Measurements from ENCODE around the gene SHISA7.
A peak's percentile ranks its signal among the peaks of the same experiment; 100 is the strongest.

Gene SHISA7

GRCh38 chr19:55481148-55481793, 38.2 kb upstream of the SHISA7 start:
- no peak for TF ChIP-seq CTCF (conservative IDR thresholded peaks at IDR 0.05; ENCODE audit: control insufficient read depth, insufficient read depth, low read depth, low read length)
- DNase-seq (ENCODE audit: low read depth), result no peak
- H3K4me3 ChIP-seq (ENCODE audit: control insufficient read depth, low read depth, low read length), result no peak overlapping the region

GRCh38 chr19:55479451-55480230, 36.5 kb upstream of the SHISA7 start:
- TF ChIP-seq CTCF (conservative IDR thresholded peaks at IDR 0.05; ENCODE audit: control insufficient read depth, insufficient read depth, low read depth, low read length), result no peak
- no peak overlapping the region for H3K4me3 ChIP-seq (ENCODE audit: control insufficient read depth, low read depth, low read length)
- DNase-seq (ENCODE audit: low read depth), result no peak

- DNase-seq (ENCODE audit: low read depth), result no peak
- no peak overlapping the region for H3K4me3 ChIP-seq (ENCODE audit: control insufficient read depth, low read depth, low read length)
- TF ChIP-seq CTCF (conservative IDR thresholded peaks at IDR 0.05; ENCODE audit: control insufficient read depth, insufficient read depth, low read depth, low read length), result no peak
Measured at GRCh38 chr19:55479045-55479444, 35.9 kb upstream of the SHISA7 start.

GRCh38 chr19:55478364-55478763, 35.3 kb upstream of the SHISA7 start:
- no peak for DNase-seq (ENCODE audit: low read depth)
- no peak for TF ChIP-seq CTCF (conservative IDR thresholded peaks at IDR 0.05; ENCODE audit: control insufficient read depth, insufficient read depth, low read depth, low read length)
- H3K4me3 ChIP-seq (ENCODE audit: control insufficient read depth, low read depth, low read length), result no peak overlapping the region

GRCh38 chr19:55477905-55478304, 34.8 kb upstream of the SHISA7 start:
- H3K4me3 ChIP-seq (ENCODE audit: control insufficient read depth, low read depth, low read length), result peak overlapping the region; percentile 64
- no peak for DNase-seq (ENCODE audit: low read depth)
- no peak for TF ChIP-seq CTCF (conservative IDR thresholded peaks at IDR 0.05; ENCODE audit: control insufficient read depth, insufficient read depth, low read depth, low read length)

- TF ChIP-seq CTCF (conservative IDR thresholded peaks at IDR 0.05; ENCODE audit: control insufficient read depth, insufficient read depth, low read depth, low read length), result no peak
- peak within 1 kb of the TSS; percentile 64 for H3K4me3 ChIP-seq (ENCODE audit: control insufficient read depth, low read depth, low read length)
- DNase-seq (ENCODE audit: low read depth), result peak; percentile 97
Measured at GRCh38 chr19:55476100-55476775, 33.1 kb upstream of the SHISA7 start, which contains the start of gene ZNF628. ZNF628 (plus strand) TSS chr19:55476617; CDS start chr19:55479911, 3,294 bp downstream.

Measured in fibroblast of mammary gland (primary cell).